PC-3 (cell line): ENCODE results near the gene ADI1. TPM values are rescaled to one million over a fixed set of nuclear protein-coding genes. Genes with fewer than 3 reads are reported as not detected.

Experiments used
- ATAC-seq: fragments of 200-7000 bp; cut with Tn5 transposase; 2 replicates; pipeline ENCODE4 v1.9.1; 2020; ENCODE audit warnings: mild to moderate bottlenecking, moderate library complexity
- BruUV-seq: library from RNA; stranded (reverse); fragments of 400-500 nt; replicated peaks from 2 replicates; lab custom pipeline; 2021; lab: Mats Ljungman, UMichigan
- CTCF ChIA-PET: fragments of 300-600 bp; sonication (Branson Sonifier 250); formaldehyde crosslinking; loops from one replicate; lab custom pipeline; 2022; ENCODE audit warnings: antibody characterized with exemption; lab: Charles Lee
- POLR2A ChIA-PET: fragments of 300-600 bp; sonication (Branson Sonifier 250); formaldehyde crosslinking; loops from one replicate; lab custom pipeline; 2022; ENCODE audit warnings: antibody characterized with exemption; ENCODE audit not compliant: unreplicated experiment; lab: Charles Lee
- DNase-seq: peaks from one replicate; pipeline ENCODE4 v3.0.0-alpha.2; 2015
- H2AFZ ChIP-seq: fragments of 300-600 bp; sonication (generic); 2 replicates; pipeline ENCODE4 v1.6.0; 2016; ENCODE audit warnings: antibody characterized with exemption, low read length
- H3F3A ChIP-seq: fragments of 300-600 bp; sonication (generic); one replicate; pipeline ENCODE4 v1.6.0; 2017; ENCODE audit warnings: antibody characterized with exemption, low read length, control low read depth, mild to moderate bottlenecking; ENCODE audit not compliant: unreplicated experiment
- H3K27ac ChIP-seq: fragments of 300-600 bp; sonication (generic); 2 replicates; pipeline ENCODE4 v1.5.1; 2016; ENCODE audit warnings: mild to moderate bottlenecking, low read length
- H3K27me3 ChIP-seq: fragments of 300-600 bp; sonication (generic); 2 replicates; pipeline ENCODE4 v1.6.1; 2016; ENCODE audit warnings: low read length, mixed read lengths
- H3K36me3 ChIP-seq: fragments of 300-600 bp; sonication (generic); 2 replicates; pipeline ENCODE4 v1.6.1; 2016; ENCODE audit warnings: low read depth, mixed run types, low read length, mixed read lengths
- H3K4me1 ChIP-seq: fragments of 300-600 bp; sonication (generic); 2 replicates; pipeline ENCODE4 v1.5.1; 2016; ENCODE audit warnings: low read length; ENCODE audit not compliant: insufficient read depth
- H3K4me2 ChIP-seq: fragments of 300-600 bp; sonication (generic); 2 replicates; pipeline ENCODE4 v1.6.0; 2016; ENCODE audit warnings: low read length
- H3K4me3 ChIP-seq: fragments of 300-600 bp; sonication (generic); 2 replicates; pipeline ENCODE4 v1.5.1; 2016; ENCODE audit warnings: mild to moderate bottlenecking, low read length, mixed read lengths
- H3K79me2 ChIP-seq: fragments of 300-600 bp; sonication (generic); 2 replicates; pipeline ENCODE4 v1.6.1; 2017; ENCODE audit warnings: low read length, mixed read lengths
- H3K9ac ChIP-seq: fragments of 300-600 bp; sonication (generic); 2 replicates; pipeline ENCODE4 v1.6.0; 2016; ENCODE audit warnings: mild to moderate bottlenecking, low read length
- H3K9me2 ChIP-seq: fragments of 300-600 bp; sonication (generic); replicated peaks from 2 replicates; pipeline ENCODE4 v1.6.1; 2016; ENCODE audit warnings: mixed run types, low read length, mixed read lengths
- H3K9me3 ChIP-seq: fragments of 300-600 bp; sonication (generic); 2 replicates; pipeline ENCODE4 v1.6.1; 2016; ENCODE audit warnings: low read length, mixed read lengths
- H4K20me1 ChIP-seq: fragments of 300-600 bp; sonication (generic); 2 replicates; pipeline ENCODE4 v1.6.1; 2016; ENCODE audit warnings: low read length, mixed read lengths
- EZH2 ChIP-seq: fragments of 300-600 bp; sonication (generic); IDR thresholded peaks from one replicate; pipeline ENCODE4 v1.6.1; 2017; ENCODE audit warnings: antibody characterized with exemption, mild to moderate bottlenecking, low read length; ENCODE audit not compliant: unreplicated experiment
- EZH2phosphoT487 ChIP-seq: fragments of 300-600 bp; sonication (generic); IDR thresholded peaks from 2 replicates; pipeline ENCODE4 v1.6.1; 2018; ENCODE audit warnings: mild to moderate bottlenecking, antibody characterized with exemption, low read length, borderline replicate concordance
- intact Hi-C: fragments of 100-400 bp; cut with micrococcal nuclease; formaldehyde crosslinking; loops from 2 replicates; pipeline ENCODE4 v1.9.0; 2023
- total RNA-seq: library from RNA; depleted of rRNA; stranded (reverse); fragments of >200 nt; gene quantifications from 2 replicates; pipeline ENCODE4 v1.2.3, GENCODE V29; 2014
- TF ChIP-seq, protein P1 (sequence below): fragments of 300-600 bp; sonication (generic); conservative IDR thresholded peaks from 2 replicates; pipeline ENCODE4 v1.5.1; 2017; ENCODE audit warnings: antibody characterized with exemption, low read depth, mild to moderate bottlenecking, low read length

ADI1 gene
- total RNA-seq, 1 experiment from 2014 or later = 97.8 TPM

- TF ChIP-seq, protein P1, sequence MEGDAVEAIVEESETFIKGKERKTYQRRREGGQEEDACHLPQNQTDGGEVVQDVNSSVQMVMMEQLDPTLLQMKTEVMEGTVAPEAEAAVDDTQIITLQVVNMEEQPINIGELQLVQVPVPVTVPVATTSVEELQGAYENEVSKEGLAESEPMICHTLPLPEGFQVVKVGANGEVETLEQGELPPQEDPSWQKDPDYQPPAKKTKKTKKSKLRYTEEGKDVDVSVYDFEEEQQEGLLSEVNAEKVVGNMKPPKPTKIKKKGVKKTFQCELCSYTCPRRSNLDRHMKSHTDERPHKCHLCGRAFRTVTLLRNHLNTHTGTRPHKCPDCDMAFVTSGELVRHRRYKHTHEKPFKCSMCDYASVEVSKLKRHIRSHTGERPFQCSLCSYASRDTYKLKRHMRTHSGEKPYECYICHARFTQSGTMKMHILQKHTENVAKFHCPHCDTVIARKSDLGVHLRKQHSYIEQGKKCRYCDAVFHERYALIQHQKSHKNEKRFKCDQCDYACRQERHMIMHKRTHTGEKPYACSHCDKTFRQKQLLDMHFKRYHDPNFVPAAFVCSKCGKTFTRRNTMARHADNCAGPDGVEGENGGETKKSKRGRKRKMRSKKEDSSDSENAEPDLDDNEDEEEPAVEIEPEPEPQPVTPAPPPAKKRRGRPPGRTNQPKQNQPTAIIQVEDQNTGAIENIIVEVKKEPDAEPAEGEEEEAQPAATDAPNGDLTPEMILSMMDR = no peak
- no TSS peak for BruUV-seq
- ATAC-seq = no peak
- Histone ChIP-seq H2AFZ (no peak overlapping the region), H3K4me2 (no peak overlapping the region), H3K9ac (no peak overlapping the region), H3K4me3 (no peak overlapping the region), H4K20me1 (no peaks in the 10 kb centered on the region), H3K27me3 (no peaks in the 10 kb centered on the region), H3K9me2 (no peaks in the 10 kb centered on the region), H3K27ac (no peak overlapping the region), H3K79me2 (no peaks in the 10 kb centered on the region), H3F3A (no peaks in the 10 kb centered on the region), H3K9me3 (no peaks in the 10 kb centered on the region), H3K36me3 (peaks cover 14% of the 10 kb centered on the region; the same call in 1 of the 2 replicates), H3K4me1 (no peaks in the 10 kb centered on the region)
- no peak for DNase-seq
- intact Hi-C loops = no loop called here
- ChIA-PET CTCF (no interaction called here), POLR2A (no interaction called here)
Measured at GRCh38 chr2:3480352-3481010, 38.9 kb downstream of the ADI1 start.

- no peak overlapping the region for H3K4me3 ChIP-seq
- no peak for ATAC-seq
- intact Hi-C loops = loop anchor here (5.0 kb wide), 1 partner anchor 173 kb away; no protein-coding TSS in a partner anchor
- TF ChIP-seq EZH2 = no peak
- H3F3A ChIP-seq = no peaks in the 10 kb centered on the region
- H3K27me3 ChIP-seq = no peaks in the 10 kb centered on the region
- H3K9ac ChIP-seq = no peak overlapping the region
- no peak overlapping the region for H3K27ac ChIP-seq
- no peaks in the 10 kb centered on the region for H3K9me2 ChIP-seq
- no peak for DNase-seq
- BruUV-seq = no TSS peak
- no peak overlapping the region for H2AFZ ChIP-seq
- H3K4me1 ChIP-seq = no peaks in the 10 kb centered on the region
- no peaks in the 10 kb centered on the region for H3K79me2 ChIP-seq
- CTCF ChIA-PET = no interaction called here
- peaks cover 14% of the 10 kb centered on the region; the same call in 1 of the 2 replicates for H3K36me3 ChIP-seq
- POLR2A ChIA-PET = no interaction called here
- H3K4me2 ChIP-seq = no peak overlapping the region
- H4K20me1 ChIP-seq = no peaks in the 10 kb centered on the region
- H3K9me3 ChIP-seq = no peaks in the 10 kb centered on the region
Measured at GRCh38 chr2:3479430-3480320, 39.7 kb downstream of the ADI1 start.

GRCh38 chr2:3478846-3479385 lies 40.4 kb downstream of the ADI1 start:
- intact Hi-C loops = loop anchor here (5.0 kb wide), 1 partner anchor 173 kb away; no protein-coding TSS in a partner anchor
- no peak for ATAC-seq
- H3K4me1 ChIP-seq = no peaks in the 10 kb centered on the region
- ChIA-PET CTCF (no interaction called here), POLR2A (no interaction called here)
- no peaks in the 10 kb centered on the region for H3K9me3 ChIP-seq
- H3K79me2 ChIP-seq = no peaks in the 10 kb centered on the region
- no peak overlapping the region for H3K27ac ChIP-seq
- BruUV-seq = no TSS peak
- H4K20me1 ChIP-seq = no peaks in the 10 kb centered on the region
- TF ChIP-seq EZH2 (no peak), EZH2phosphoT487 (no peak)
- TF ChIP-seq, protein P1 = no peak
- H2AFZ ChIP-seq = no peak overlapping the region
- no peaks in the 10 kb centered on the region for H3K9me2 ChIP-seq
- DNase-seq = no peak
- H3F3A ChIP-seq = no peaks in the 10 kb centered on the region
- H3K36me3 ChIP-seq = peaks cover 14% of the 10 kb centered on the region; the same call in 1 of the 2 replicates
- H3K9ac ChIP-seq = no peak overlapping the region
- H3K27me3 ChIP-seq = no peaks in the 10 kb centered on the region
- H3K4me3 ChIP-seq = no peak overlapping the region
- H3K4me2 ChIP-seq = no peak overlapping the region
